SK-N-MC (cell line): Measurements from ENCODE around the gene MMP14.

Experiments used
- DNase-seq: peaks from one replicate; pipeline ENCODE4 v3.0.0-alpha.2; 2011; ENCODE audit warnings: low read depth, low spot score
- H3K27ac ChIP-seq: fragments of 200-600 bp; sonication (generic); 2 replicates; pipeline ENCODE4 v1.5.1; 2016; ENCODE audit warnings: mixed run types
- H3K36me3 ChIP-seq: fragments of 200-600 bp; sonication (generic); 2 replicates; pipeline ENCODE4 v1.6.1; 2017; ENCODE audit warnings: antibody characterized with exemption, low read length, mixed read lengths; ENCODE audit not compliant: insufficient read depth
- H3K4me3 ChIP-seq: fragments of 200-600 bp; sonication (generic); 2 replicates; pipeline ENCODE4 v1.5.1; 2016
- H3K9ac ChIP-seq: fragments of 200-600 bp; sonication (generic); 2 replicates; pipeline ENCODE4 v1.8.0; 2017; ENCODE audit warnings: mixed run types, mixed read lengths; ENCODE audit not compliant: insufficient read length
- H3K9me3 ChIP-seq: fragments of 200-600 bp; sonication (generic); 2 replicates; pipeline ENCODE4 v1.6.1; 2017; ENCODE audit warnings: low read depth, mild to moderate bottlenecking, antibody characterized with exemption, low read length, moderate library complexity, mixed read lengths
- EZH2 ChIP-seq: fragments of 200-600 bp; sonication (generic); IDR thresholded peaks from one replicate; pipeline ENCODE4 v1.6.1; 2017; ENCODE audit warnings: antibody characterized with exemption
- FOXP2 ChIP-seq: optimal IDR thresholded peaks from 2 replicates; pipeline ENCODE3; 2011; ENCODE audit warnings: mild to moderate bottlenecking, moderate library complexity; ENCODE audit not compliant: insufficient read depth; ENCODE audit errors: extremely low read length, control extremely low read depth
- POLR2AphosphoS5 ChIP-seq: IDR thresholded peaks from 2 replicates; pipeline ENCODE4 v1.6.1; 2012; ENCODE audit warnings: mild to moderate bottlenecking, low read depth, low read length, borderline replicate concordance

MMP14 gene

GRCh38 chr14:22872833-22873520 lies 36.6 kb downstream of the MMP14 start:
- DNase-seq: no peak
- H3K4me3 ChIP-seq: peak overlapping the region; percentile 88
- no peaks in the 10 kb centered on the region for H3K36me3 ChIP-seq
- TF ChIP-seq FOXP2 (no peak), EZH2 (no peak), POLR2AphosphoS5 (no peak)
- H3K9me3 ChIP-seq: no peaks in the 10 kb centered on the region
- 0 out of 2 replicates have a peak overlapping the region, but pooled peaks have one; percentile 26 for H3K27ac ChIP-seq
- peak overlapping the region; percentile 55 for H3K9ac ChIP-seq

- DNase-seq: no peak
- Histone ChIP-seq H3K36me3 (no peaks in the 10 kb centered on the region), H3K4me3 (no peak overlapping the region), H3K27ac (no peak overlapping the region), H3K9me3 (no peaks in the 10 kb centered on the region), H3K9ac (no peak overlapping the region)
- no peak for TF ChIP-seq FOXP2
- TF ChIP-seq EZH2: no peak
- TF ChIP-seq POLR2AphosphoS5: no peak
Observed at GRCh38 chr14:22875003-22875747, 38.8 kb downstream of the MMP14 start.

- TF ChIP-seq POLR2AphosphoS5: no peak
- TF ChIP-seq EZH2: no peak
- no peak for TF ChIP-seq FOXP2
- no peaks in the 10 kb centered on the region for H3K36me3 ChIP-seq
Observed at GRCh38 chr14:22875748-22876319, 39.4 kb downstream of the MMP14 start.

GRCh38 chr14:22877000-22877501 lies 40.7 kb downstream of the MMP14 start:
- no peak for TF ChIP-seq FOXP2
- no peak for TF ChIP-seq EZH2
- TF ChIP-seq POLR2AphosphoS5: no peak
- Histone ChIP-seq H3K9me3 (no peaks in the 10 kb centered on the region), H3K27ac (no peak overlapping the region), H3K9ac (no peak overlapping the region), H3K36me3 (no peaks in the 10 kb centered on the region), H3K4me3 (no peak overlapping the region)
- no peak for DNase-seq

More at GRCh38 chr14:22875748-22876319, 39.4 kb downstream of the MMP14 start:
- no peak overlapping the region for H3K4me3 ChIP-seq
- no peaks in the 10 kb centered on the region for H3K9me3 ChIP-seq
- no peak overlapping the region for H3K9ac ChIP-seq
- H3K27ac ChIP-seq: no peak overlapping the region
- no peak for DNase-seq

GRCh38 chr14:22878271-22879246 lies 42.2 kb downstream of the MMP14 start:
- TF ChIP-seq EZH2 (no peak), FOXP2 (no peak), POLR2AphosphoS5 (no peak)
- Histone ChIP-seq H3K4me3 (no peak overlapping the region), H3K27ac (no peak overlapping the region), H3K9me3 (no peaks in the 10 kb centered on the region), H3K9ac (no peak overlapping the region), H3K36me3 (no peaks in the 10 kb centered on the region)
- no peak for DNase-seq

- TF ChIP-seq POLR2AphosphoS5: no peak
- no peak for TF ChIP-seq FOXP2
- TF ChIP-seq EZH2: no peak
- no peak overlapping the region for H3K4me3 ChIP-seq
- no peaks in the 10 kb centered on the region for H3K9me3 ChIP-seq
- no peaks in the 10 kb centered on the region for H3K36me3 ChIP-seq
- H3K27ac ChIP-seq: no peak overlapping the region
- DNase-seq: no peak
- no peak overlapping the region for H3K9ac ChIP-seq
Observed at GRCh38 chr14:22882064-22882463, 45.7 kb downstream of the MMP14 start.

- Histone ChIP-seq H3K27ac (no peak overlapping the region), H3K9me3 (no peaks in the 10 kb centered on the region), H3K36me3 (no peaks in the 10 kb centered on the region), H3K9ac (peak overlapping the region; percentile 33), H3K4me3 (no peak overlapping the region)
- TF ChIP-seq FOXP2 (no peak), EZH2 (no peak), POLR2AphosphoS5 (no peak)
- no peak for DNase-seq
Observed at GRCh38 chr14:22882529-22883172, 46.3 kb downstream of the MMP14 start.
